ENCODE data around the gene SLC26A4.

The SLC26A4 gene

DNA sequence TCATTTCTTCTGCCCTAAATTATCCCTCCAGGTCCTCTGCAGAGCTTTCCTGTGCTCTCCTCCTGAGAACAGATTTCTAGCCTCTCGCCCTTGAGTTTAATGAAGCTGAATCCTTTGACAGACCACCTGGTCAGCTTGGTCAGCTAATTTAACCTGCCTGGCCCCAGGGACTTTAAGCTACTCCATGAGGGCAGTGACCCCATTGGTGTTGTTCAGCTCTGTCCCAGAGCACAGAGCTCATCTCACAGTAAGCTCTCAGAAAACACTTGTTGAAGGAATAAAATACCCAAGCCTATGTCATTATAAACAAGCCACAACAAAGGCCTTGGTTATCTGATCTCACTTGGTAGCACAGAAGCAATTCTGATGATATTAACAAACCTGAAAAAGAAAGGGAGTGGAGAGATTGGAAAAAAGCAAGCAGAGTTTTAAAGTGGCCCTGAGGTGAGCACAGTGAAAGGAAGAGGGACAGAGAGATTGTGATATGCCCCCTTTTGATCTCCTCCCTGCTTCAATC, 24.4 kb downstream of the SLC26A4 start:
- no peak for ATAC-seq
- TF ChIP-seq ZFP30 (CRISPR knock-in tag; IDR thresholded peaks at IDR 0.05) (no peak), ESRRG (CRISPR knock-in tag; IDR thresholded peaks at IDR 0.05) (no peak), ARNTL (CRISPR knock-in tag; IDR thresholded peaks at IDR 0.05; ENCODE audit: borderline replicate concordance, low read depth) (no peak), PPARA (CRISPR knock-in tag; IDR thresholded peaks at IDR 0.05; ENCODE audit: borderline replicate concordance) (no peak), ZNF565 (CRISPR knock-in tag; conservative IDR thresholded peaks at IDR 0.05; ENCODE audit: low read depth) (no peak), CSDC2 (CRISPR knock-in tag; IDR thresholded peaks at IDR 0.05) (no peak), SNAI2 (CRISPR knock-in tag; IDR thresholded peaks at IDR 0.05) (no peak), TOX (CRISPR knock-in tag; IDR thresholded peaks at IDR 0.05; ENCODE audit: borderline replicate concordance) (no peak), GLIS3 (CRISPR knock-in tag; IDR thresholded peaks at IDR 0.05) (no peak), ZNF8 (CRISPR knock-in tag; IDR thresholded peaks at IDR 0.05) (no peak)
- TF ChIP-seq, protein P1, sequence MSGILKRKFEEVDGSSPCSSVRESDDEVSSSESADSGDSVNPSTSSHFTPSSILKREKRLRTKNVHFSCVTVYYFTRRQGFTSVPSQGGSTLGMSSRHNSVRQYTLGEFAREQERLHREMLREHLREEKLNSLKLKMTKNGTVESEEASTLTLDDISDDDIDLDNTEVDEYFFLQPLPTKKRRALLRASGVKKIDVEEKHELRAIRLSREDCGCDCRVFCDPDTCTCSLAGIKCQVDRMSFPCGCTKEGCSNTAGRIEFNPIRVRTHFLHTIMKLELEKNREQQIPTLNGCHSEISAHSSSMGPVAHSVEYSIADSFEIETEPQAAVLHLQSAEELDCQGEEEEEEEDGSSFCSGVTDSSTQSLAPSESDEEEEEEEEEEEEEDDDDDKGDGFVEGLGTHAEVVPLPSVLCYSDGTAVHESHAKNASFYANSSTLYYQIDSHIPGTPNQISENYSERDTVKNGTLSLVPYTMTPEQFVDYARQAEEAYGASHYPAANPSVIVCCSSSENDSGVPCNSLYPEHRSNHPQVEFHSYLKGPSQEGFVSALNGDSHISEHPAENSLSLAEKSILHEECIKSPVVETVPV (CRISPR knock-in tag; IDR thresholded peaks at IDR 0.05), result no peak
- TF ChIP-seq, protein P2, sequence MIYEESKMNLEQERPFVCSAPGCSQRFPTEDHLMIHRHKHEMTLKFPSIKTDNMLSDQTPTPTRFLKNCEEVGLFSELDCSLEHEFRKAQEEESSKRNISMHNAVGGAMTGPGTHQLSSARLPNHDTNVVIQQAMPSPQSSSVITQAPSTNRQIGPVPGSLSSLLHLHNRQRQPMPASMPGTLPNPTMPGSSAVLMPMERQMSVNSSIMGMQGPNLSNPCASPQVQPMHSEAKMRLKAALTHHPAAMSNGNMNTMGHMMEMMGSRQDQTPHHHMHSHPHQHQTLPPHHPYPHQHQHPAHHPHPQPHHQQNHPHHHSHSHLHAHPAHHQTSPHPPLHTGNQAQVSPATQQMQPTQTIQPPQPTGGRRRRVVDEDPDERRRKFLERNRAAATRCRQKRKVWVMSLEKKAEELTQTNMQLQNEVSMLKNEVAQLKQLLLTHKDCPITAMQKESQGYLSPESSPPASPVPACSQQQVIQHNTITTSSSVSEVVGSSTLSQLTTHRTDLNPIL (CRISPR knock-in tag; IDR thresholded peaks at IDR 0.05; ENCODE audit: low read depth), result no peak

DNA sequence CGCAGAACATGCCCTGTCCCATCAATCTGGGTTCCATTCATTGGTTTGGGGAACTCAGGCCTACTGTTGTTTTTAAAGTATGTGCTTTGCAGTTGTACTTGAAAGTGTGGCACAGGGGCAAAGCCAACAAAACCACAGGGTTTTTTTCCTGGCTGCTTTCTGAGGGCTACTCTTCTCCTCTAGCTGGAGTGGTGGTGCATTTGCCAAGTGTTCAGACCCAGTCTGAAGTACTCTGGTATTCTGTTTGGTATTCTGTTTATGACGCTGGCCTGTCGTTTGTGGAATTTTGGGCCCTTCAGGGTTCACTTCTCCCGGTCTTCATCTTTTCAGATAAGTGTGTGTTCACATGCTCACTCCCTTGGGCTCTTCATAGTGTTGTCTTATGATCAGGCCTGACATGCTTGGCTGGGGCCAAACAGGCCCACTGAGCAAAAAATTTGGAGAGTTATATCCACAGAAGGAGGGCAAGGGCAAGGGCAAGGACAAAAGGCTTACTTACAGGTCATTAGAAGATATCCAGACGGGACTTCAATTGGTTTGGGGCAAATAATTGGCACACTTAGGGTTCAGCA, 26.3 kb downstream of the SLC26A4 start:
- TF ChIP-seq ZFP30 (CRISPR knock-in tag; IDR thresholded peaks at IDR 0.05), result no peak
- TF ChIP-seq ZC3H10 (CRISPR knock-in tag; IDR thresholded peaks at IDR 0.05), result no peak
- TF ChIP-seq, protein P3, sequence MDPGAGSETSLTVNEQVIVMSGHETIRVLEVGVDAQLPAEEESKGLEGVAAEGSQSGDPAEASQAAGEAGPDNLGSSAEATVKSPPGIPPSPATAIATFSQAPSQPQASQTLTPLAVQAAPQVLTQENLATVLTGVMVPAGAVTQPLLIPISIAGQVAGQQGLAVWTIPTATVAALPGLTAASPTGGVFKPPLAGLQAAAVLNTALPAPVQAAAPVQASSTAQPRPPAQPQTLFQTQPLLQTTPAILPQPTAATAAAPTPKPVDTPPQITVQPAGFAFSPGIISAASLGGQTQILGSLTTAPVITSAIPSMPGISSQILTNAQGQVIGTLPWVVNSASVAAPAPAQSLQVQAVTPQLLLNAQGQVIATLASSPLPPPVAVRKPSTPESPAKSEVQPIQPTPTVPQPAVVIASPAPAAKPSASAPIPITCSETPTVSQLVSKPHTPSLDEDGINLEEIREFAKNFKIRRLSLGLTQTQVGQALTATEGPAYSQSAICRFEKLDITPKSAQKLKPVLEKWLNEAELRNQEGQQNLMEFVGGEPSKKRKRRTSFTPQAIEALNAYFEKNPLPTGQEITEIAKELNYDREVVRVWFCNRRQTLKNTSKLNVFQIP (CRISPR knock-in tag; IDR thresholded peaks at IDR 0.05; ENCODE audit: borderline replicate concordance, low read depth), result no peak
- TF ChIP-seq TOX (CRISPR knock-in tag; IDR thresholded peaks at IDR 0.05; ENCODE audit: borderline replicate concordance), result no peak
- TF ChIP-seq, protein P2 (CRISPR knock-in tag; IDR thresholded peaks at IDR 0.05; ENCODE audit: low read depth), result no peak
- TF ChIP-seq, protein P4, sequence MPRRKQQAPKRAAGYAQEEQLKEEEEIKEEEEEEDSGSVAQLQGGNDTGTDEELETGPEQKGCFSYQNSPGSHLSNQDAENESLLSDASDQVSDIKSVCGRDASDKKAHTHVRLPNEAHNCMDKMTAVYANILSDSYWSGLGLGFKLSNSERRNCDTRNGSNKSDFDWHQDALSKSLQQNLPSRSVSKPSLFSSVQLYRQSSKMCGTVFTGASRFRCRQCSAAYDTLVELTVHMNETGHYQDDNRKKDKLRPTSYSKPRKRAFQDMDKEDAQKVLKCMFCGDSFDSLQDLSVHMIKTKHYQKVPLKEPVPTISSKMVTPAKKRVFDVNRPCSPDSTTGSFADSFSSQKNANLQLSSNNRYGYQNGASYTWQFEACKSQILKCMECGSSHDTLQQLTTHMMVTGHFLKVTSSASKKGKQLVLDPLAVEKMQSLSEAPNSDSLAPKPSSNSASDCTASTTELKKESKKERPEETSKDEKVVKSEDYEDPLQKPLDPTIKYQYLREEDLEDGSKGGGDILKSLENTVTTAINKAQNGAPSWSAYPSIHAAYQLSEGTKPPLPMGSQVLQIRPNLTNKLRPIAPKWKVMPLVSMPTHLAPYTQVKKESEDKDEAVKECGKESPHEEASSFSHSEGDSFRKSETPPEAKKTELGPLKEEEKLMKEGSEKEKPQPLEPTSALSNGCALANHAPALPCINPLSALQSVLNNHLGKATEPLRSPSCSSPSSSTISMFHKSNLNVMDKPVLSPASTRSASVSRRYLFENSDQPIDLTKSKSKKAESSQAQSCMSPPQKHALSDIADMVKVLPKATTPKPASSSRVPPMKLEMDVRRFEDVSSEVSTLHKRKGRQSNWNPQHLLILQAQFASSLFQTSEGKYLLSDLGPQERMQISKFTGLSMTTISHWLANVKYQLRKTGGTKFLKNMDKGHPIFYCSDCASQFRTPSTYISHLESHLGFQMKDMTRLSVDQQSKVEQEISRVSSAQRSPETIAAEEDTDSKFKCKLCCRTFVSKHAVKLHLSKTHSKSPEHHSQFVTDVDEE (CRISPR knock-in tag; IDR thresholded peaks at IDR 0.05), result no peak
- no peak for TF ChIP-seq ZNF70 (CRISPR knock-in tag; IDR thresholded peaks at IDR 0.05)
- no peak for TF ChIP-seq CSDC2 (CRISPR knock-in tag; IDR thresholded peaks at IDR 0.05)
- no peak for TF ChIP-seq ISL1 (CRISPR knock-in tag; IDR thresholded peaks at IDR 0.05)
- TF ChIP-seq BACH2 (CRISPR knock-in tag; IDR thresholded peaks at IDR 0.05; ENCODE audit: borderline replicate concordance), result no peak
- no peak for ATAC-seq

DNA sequence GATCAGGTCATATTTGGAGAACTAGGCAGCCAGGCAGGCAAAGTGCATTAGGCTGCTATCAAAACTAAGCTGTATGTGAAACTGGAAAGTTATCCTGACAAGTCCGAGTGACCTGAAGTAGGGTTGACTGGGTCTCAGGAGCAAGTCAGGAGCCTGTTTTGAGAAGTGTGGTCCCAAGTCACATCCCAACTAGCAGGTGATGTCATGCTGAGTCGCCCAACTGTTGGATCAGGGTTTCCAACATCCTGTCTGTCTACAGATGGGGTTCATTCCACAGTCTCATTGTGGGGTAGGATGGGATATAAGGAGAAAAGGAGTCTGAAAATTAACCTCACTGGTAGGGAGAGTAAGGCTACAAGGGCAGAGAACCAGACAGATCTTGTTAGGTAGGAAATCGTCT, 27.0 kb downstream of the SLC26A4 start:
- no peak for ATAC-seq
- TF ChIP-seq OSR1 (CRISPR knock-in tag; IDR thresholded peaks at IDR 0.05), result no peak
- no peak for TF ChIP-seq GLIS3 (CRISPR knock-in tag; IDR thresholded peaks at IDR 0.05)
- TF ChIP-seq, protein P1 (CRISPR knock-in tag; IDR thresholded peaks at IDR 0.05), result no peak
- TF ChIP-seq ISL1 (CRISPR knock-in tag; IDR thresholded peaks at IDR 0.05), result no peak
- no peak for TF ChIP-seq ARNTL (CRISPR knock-in tag; IDR thresholded peaks at IDR 0.05; ENCODE audit: borderline replicate concordance, low read depth)
- no peak for TF ChIP-seq RARB (CRISPR knock-in tag; IDR thresholded peaks at IDR 0.05)
- TF ChIP-seq ESRRG (CRISPR knock-in tag; IDR thresholded peaks at IDR 0.05), result no peak
- TF ChIP-seq, protein P4 (CRISPR knock-in tag; IDR thresholded peaks at IDR 0.05), result no peak
- TF ChIP-seq ZNF70 (CRISPR knock-in tag; IDR thresholded peaks at IDR 0.05), result no peak
- TF ChIP-seq, protein P2 (CRISPR knock-in tag; IDR thresholded peaks at IDR 0.05; ENCODE audit: low read depth), result no peak
- no peak for TF ChIP-seq ZNF565 (CRISPR knock-in tag; conservative IDR thresholded peaks at IDR 0.05; ENCODE audit: low read depth)
- TF ChIP-seq ZC3H10 (CRISPR knock-in tag; IDR thresholded peaks at IDR 0.05), result no peak
- TF ChIP-seq ZNF8 (CRISPR knock-in tag; IDR thresholded peaks at IDR 0.05), result no peak
- no peak for TF ChIP-seq BACH2 (CRISPR knock-in tag; IDR thresholded peaks at IDR 0.05; ENCODE audit: borderline replicate concordance)
- TF ChIP-seq TCF4 (CRISPR knock-in tag; IDR thresholded peaks at IDR 0.05; ENCODE audit: borderline replicate concordance), result no peak
- no peak for TF ChIP-seq SNAI2 (CRISPR knock-in tag; IDR thresholded peaks at IDR 0.05)

All from SK-N-SH treated with all-trans-retinoic acid at 6 μM for 48 hours (cell line).